Measurements from ENCODE around the gene SF3A1. TPM values are rescaled to one million over a fixed set of nuclear protein-coding genes. Genes with fewer than 3 reads are reported as not detected.
A peak's percentile ranks its signal among the peaks of the same experiment; 100 is the strongest.

Gene SF3A1
- total and polyA plus RNA-seq, 11 donors, result 11.4 to 142 (median 77.4) TPM

DNA sequence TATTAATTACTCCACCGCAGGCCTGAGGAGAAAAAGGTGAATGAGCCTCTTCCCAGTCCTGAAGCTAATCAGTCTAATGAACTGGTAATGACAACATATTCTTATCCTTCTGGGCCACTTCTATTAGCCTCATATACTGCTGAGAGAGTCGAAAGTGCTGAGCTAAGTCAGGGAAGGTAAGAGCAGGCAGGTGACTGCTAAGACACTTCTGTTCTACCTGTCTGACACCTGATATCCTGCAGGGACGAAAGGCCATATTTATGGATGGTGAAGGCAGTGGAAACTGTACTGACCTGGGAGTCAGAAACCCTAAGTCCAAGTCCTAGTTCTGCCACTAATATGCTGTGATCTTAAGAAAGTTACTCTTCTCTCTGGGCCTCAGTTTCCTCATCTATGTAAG is 33.4 kb downstream of the SF3A1 start:
- intact Hi-C loops (cut with DNase I), result loop anchor here in 2 of 10 donors (5.0 kb wide), 2 partner anchors 36 to 1016 kb away; partner anchors contain the start of genes CASTOR1 (in 1 of the 2) and GAS2L1 (in 1 of the 2)
- DNase-seq (no peak), ATAC-seq (no peak)
- Histone ChIP-seq H3K27ac (no peak overlapping the region), H3K4me3 (no peak overlapping the region), H3K9me3 (no peaks in the 10 kb centered on the region), H3K4me1 (peaks cover 14 to 86% (median 72%) of the 10 kb centered on the region in 12 donors), H3K27me3 (no peaks in the 10 kb centered on the region), H3K36me3 (peaks cover 0 to 22% (median 0%) of the 10 kb centered on the region in 9 donors)
- TF ChIP-seq, protein P1, sequence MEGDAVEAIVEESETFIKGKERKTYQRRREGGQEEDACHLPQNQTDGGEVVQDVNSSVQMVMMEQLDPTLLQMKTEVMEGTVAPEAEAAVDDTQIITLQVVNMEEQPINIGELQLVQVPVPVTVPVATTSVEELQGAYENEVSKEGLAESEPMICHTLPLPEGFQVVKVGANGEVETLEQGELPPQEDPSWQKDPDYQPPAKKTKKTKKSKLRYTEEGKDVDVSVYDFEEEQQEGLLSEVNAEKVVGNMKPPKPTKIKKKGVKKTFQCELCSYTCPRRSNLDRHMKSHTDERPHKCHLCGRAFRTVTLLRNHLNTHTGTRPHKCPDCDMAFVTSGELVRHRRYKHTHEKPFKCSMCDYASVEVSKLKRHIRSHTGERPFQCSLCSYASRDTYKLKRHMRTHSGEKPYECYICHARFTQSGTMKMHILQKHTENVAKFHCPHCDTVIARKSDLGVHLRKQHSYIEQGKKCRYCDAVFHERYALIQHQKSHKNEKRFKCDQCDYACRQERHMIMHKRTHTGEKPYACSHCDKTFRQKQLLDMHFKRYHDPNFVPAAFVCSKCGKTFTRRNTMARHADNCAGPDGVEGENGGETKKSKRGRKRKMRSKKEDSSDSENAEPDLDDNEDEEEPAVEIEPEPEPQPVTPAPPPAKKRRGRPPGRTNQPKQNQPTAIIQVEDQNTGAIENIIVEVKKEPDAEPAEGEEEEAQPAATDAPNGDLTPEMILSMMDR (IDR thresholded peaks at IDR 0.05), result no peak
- TF ChIP-seq POLR2A (IDR thresholded peaks at IDR 0.05), result no peak
- 92 to 96% (median 95%) methylated on average over 3 of the region's 3 CpGs for WGBS, 4 donors

DNA sequence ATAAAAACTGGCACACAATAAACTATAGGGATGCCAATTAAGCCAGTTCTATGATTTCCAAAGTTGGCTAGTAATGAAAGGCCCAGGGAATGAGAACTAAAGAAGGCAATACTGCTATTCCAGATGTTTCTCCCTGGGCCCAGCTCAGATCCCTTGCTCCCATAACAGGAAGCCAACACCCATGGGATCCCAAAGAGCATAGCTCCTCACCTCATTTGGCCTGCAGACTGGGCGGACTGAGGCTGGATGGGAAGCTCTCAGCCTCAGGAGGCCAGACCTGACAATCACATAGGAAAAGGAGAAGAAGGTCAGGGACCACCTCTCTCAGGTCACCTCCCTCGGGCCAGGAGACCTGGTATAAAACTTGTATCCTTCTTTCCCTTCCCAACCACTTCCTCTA is 35.2 kb downstream of the SF3A1 start:
- intact Hi-C loops (cut with DNase I), result loop anchor here in 2 of 10 donors (5.0 kb wide), 2 partner anchors 34 to 1014 kb away; partner anchors contain the start of genes CASTOR1 (in 1 of the 2) and GAS2L1 (in 1 of the 2)
- Histone ChIP-seq H3K4me1 (peaks cover 14 to 95% (median 72%) of the 10 kb centered on the region in 12 donors), H3K4me3 (no peak overlapping the region), H3K27ac (peak overlapping the region in 11 of 12 donors; percentile 26 to 70 (median 60)), H3K36me3 (peaks cover 0 to 29% (median 0%) of the 10 kb centered on the region in 9 donors), H3K9me3 (no peaks in the 10 kb centered on the region), H3K27me3 (no peaks in the 10 kb centered on the region)
- TF ChIP-seq, protein P1 (IDR thresholded peaks at IDR 0.05), result no peak
- no peak for TF ChIP-seq POLR2A (IDR thresholded peaks at IDR 0.05)
- 45 to 69% (median 53%) methylated on average over 2 of the region's 2 CpGs for WGBS, 4 donors
- DNase-seq, result peak in 3 of 5 donors; percentile 45 to 65 (median 45)
- peak in 1 of 4 donors; percentile 49 for ATAC-seq

DNA sequence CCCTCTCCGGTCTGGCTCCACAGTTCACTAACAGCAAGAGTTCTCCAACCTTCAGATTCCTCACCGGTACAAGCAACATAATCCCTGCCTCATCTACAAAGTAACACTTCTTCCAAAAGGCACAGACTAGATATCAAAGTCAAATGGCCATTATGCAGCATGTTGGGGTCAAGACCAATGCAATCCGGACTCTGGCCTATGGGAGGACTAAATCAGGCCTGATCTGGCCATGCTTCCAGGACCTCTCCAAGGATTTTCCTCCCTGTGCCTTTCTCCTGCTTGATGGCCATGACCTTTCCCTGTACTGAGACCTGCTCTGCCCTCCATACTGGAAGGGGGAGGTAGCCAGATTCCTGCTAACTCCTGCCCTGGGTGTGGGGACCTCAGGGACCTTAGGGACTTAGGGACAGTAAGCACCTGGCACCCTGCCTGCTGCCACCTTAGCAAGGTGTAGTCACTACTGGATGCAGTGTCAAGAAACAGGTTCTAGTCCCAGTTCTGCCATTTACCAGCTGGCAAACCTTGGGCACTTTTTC is 36.6 kb downstream of the SF3A1 start:
- intact Hi-C loops (cut with DNase I), result loop anchor here in 2 of 10 donors (5.0 kb wide), 2 partner anchors 33 to 1013 kb away; partner anchors contain the start of genes CASTOR1 (in 1 of the 2) and GAS2L1 (in 1 of the 2)
- DNase-seq (no peak), ATAC-seq (no peak)
- Histone ChIP-seq H3K36me3 (peaks cover 0 to 31% (median 0%) of the 10 kb centered on the region in 9 donors), H3K4me1 (peaks cover 13 to 100% (median 69%) of the 10 kb centered on the region in 12 donors), H3K9me3 (no peaks in the 10 kb centered on the region), H3K27me3 (no peaks in the 10 kb centered on the region), H3K4me3 (no peak overlapping the region), H3K27ac (peak overlapping the region in 8 of 12 donors; percentile 18 to 71 (median 50))
- TF ChIP-seq POLR2A (IDR thresholded peaks at IDR 0.05), result no peak
- TF ChIP-seq, protein P1 (IDR thresholded peaks at IDR 0.05), result no peak
- WGBS, 4 donors, result 91 to 98% (median 93%) methylated on average over 3 of the region's 3 CpGs

- ATAC-seq, result peak; percentile 14 to 66 (median 48)
- TF ChIP-seq, protein P1 (IDR thresholded peaks at IDR 0.05), result peak in 1 of 12 donors; percentile 21
- TF ChIP-seq POLR2A (IDR thresholded peaks at IDR 0.05), result no peak
- H3K4me1 ChIP-seq, result peaks cover 13 to 100% (median 61%) of the 10 kb centered on the region in 12 donors
- WGBS, 4 donors, result 58 to 67% (median 65%) methylated on average over 7 of the region's 7 CpGs
- no peak overlapping the region for H3K4me3 ChIP-seq
- H3K27me3 ChIP-seq, result no peaks in the 10 kb centered on the region
- H3K36me3 ChIP-seq, result peaks cover 0 to 31% (median 0%) of the 10 kb centered on the region in 9 donors
- peak overlapping the region in 11 of 12 donors; percentile 24 to 71 (median 44) for H3K27ac ChIP-seq
- intact Hi-C loops (cut with DNase I), result no loop called here
- H3K9me3 ChIP-seq, result no peaks in the 10 kb centered on the region
- no peak for DNase-seq
Observed at GRCh38 chr22:30318799-30319419, 37.8 kb downstream of the SF3A1 start.

All from heart left ventricle (tissue), 16 donors.